Measurements from ENCODE around the gene FAM227B. TPM values are rescaled to one million over a fixed set of nuclear protein-coding genes. Genes with fewer than 3 reads are reported as not detected.

The FAM227B gene
- total and polyA plus RNA-seq, 7 donors = 2.7 to 11.9 (median 6.9) TPM

GRCh38 chr15:49656734-49657133, 36.1 kb upstream of the FAM227B start:
- peaks cover 14% of the 10 kb centered on the region for H3K9me3 ChIP-seq
- no peak overlapping the region for H3K4me3 ChIP-seq
- no peaks in the 10 kb centered on the region for H3K4me1 ChIP-seq
- intact Hi-C loops (cut with DNase I) = no loop called here
- no peaks in the 10 kb centered on the region for H3K36me3 ChIP-seq (ENCODE audit: insufficient read depth in 1 of 2, low read depth in 1 of 2)
- H3K27me3 ChIP-seq (ENCODE audit: insufficient read depth in 3 of 3, low read length in 2 of 3) = no peaks in the 10 kb centered on the region
- WGBS, 3 donors = 80 to 87% (median 82%) methylated on average over 1 of the region's 1 CpG
- no peak for TF ChIP-seq CTCF (IDR thresholded peaks at IDR 0.05)
- no peak overlapping the region for H3K27ac ChIP-seq
- DNase-seq = no peak
- no peak for ATAC-seq

GRCh38 chr15:49652922-49653321, 32.3 kb upstream of the FAM227B start:
- no peaks in the 10 kb centered on the region for H3K27me3 ChIP-seq (ENCODE audit: insufficient read depth in 3 of 3, low read length in 2 of 3)
- no peaks in the 10 kb centered on the region for H3K36me3 ChIP-seq (ENCODE audit: insufficient read depth in 1 of 2, low read depth in 1 of 2)
- 52 to 97% (median 96%) methylated on average over 1 of the region's 1 CpG for WGBS, 3 donors
- H3K27ac ChIP-seq = no peak overlapping the region
- no peak overlapping the region for H3K4me3 ChIP-seq
- no peaks in the 10 kb centered on the region for H3K4me1 ChIP-seq
- H3K9me3 ChIP-seq = peaks cover 14% of the 10 kb centered on the region
- DNase-seq (no peak), ATAC-seq (no peak)
- TF ChIP-seq CTCF (IDR thresholded peaks at IDR 0.05) = no peak
- intact Hi-C loops (cut with DNase I) = no loop called here

- Histone ChIP-seq H3K36me3 (ENCODE audit: insufficient read depth in 1 of 2, low read depth in 1 of 2) (peaks cover 0 to 12% of the 10 kb centered on the region in 2 donors), H3K27me3 (ENCODE audit: insufficient read depth in 3 of 3, low read length in 2 of 3) (no peaks in the 10 kb centered on the region), H3K9me3 (peaks cover 14% of the 10 kb centered on the region), H3K27ac (no peak overlapping the region), H3K4me3 (no peak overlapping the region), H3K4me1 (no peaks in the 10 kb centered on the region)
- TF ChIP-seq CTCF (IDR thresholded peaks at IDR 0.05) = no peak
- intact Hi-C loops (cut with DNase I) = no loop called here
- WGBS, 3 donors = 42 to 50% (median 44%) methylated on average over 2 of the region's 2 CpGs
- ATAC-seq = no peak
- no peak for DNase-seq
These were observed 30.1 kb upstream of the FAM227B start for GRCh38 chr15:49650676-49651075.

- intact Hi-C loops (cut with DNase I) = no loop called here
- Histone ChIP-seq H3K36me3 (ENCODE audit: insufficient read depth in 1 of 2, low read depth in 1 of 2) (peaks cover 0 to 12% of the 10 kb centered on the region in 2 donors), H3K4me1 (no peaks in the 10 kb centered on the region), H3K9me3 (peaks cover 14% of the 10 kb centered on the region), H3K27ac (no peak overlapping the region), H3K4me3 (no peak overlapping the region), H3K27me3 (ENCODE audit: insufficient read depth in 3 of 3, low read length in 2 of 3) (no peaks in the 10 kb centered on the region)
- ATAC-seq (no peak), DNase-seq (no peak)
- 93 to 100% (median 97%) methylated on average over 1 of the region's 1 CpG for WGBS, 3 donors
- no peak for TF ChIP-seq CTCF (IDR thresholded peaks at IDR 0.05)
These were observed 29.4 kb upstream of the FAM227B start for GRCh38 chr15:49649987-49650386.

- 89 to 91% (median 90%) methylated on average over 2 of the region's 2 CpGs for WGBS, 3 donors
- intact Hi-C loops (cut with DNase I) = no loop called here
These were observed 26.3 kb upstream of the FAM227B start for GRCh38 chr15:49646891-49647290.

More at GRCh38 chr15:49646891-49647290, 26.3 kb upstream of the FAM227B start:
- TF ChIP-seq CTCF (IDR thresholded peaks at IDR 0.05) = no peak
- no peaks in the 10 kb centered on the region for H3K27me3 ChIP-seq (ENCODE audit: insufficient read depth in 3 of 3, low read length in 2 of 3)
- H3K9me3 ChIP-seq = no peaks in the 10 kb centered on the region
- H3K27ac ChIP-seq = no peak overlapping the region
- ATAC-seq (no peak), DNase-seq (no peak)
- no peak overlapping the region for H3K4me3 ChIP-seq
- H3K4me1 ChIP-seq = peaks cover 7% of the 10 kb centered on the region
- peaks cover 0 to 26% of the 10 kb centered on the region in 2 donors for H3K36me3 ChIP-seq (ENCODE audit: insufficient read depth in 1 of 2, low read depth in 1 of 2)
